ENCODE results near the gene TUBGCP2. TPM values are rescaled to one million over a fixed set of nuclear protein-coding genes. Genes with fewer than 3 reads are reported as not detected.

TUBGCP2 gene
- total RNA-seq, 1 experiment from 2014 or later, result 52.4 TPM

GRCh38 chr10:133314911-133315310 lies 6.2 kb upstream of the TUBGCP2 start:
- no peak overlapping the region for H3T11ph ChIP-seq (ENCODE audit: low read length)
- H2BK120ac ChIP-seq (ENCODE audit: low read depth, low read length, poor library complexity, severe bottlenecking), result no peak overlapping the region
- no peak overlapping the region for H3K27ac ChIP-seq (ENCODE audit: insufficient read length, low read depth, low read length)
- peaks cover 0 to 9% of the 10 kb centered on the region in 2 experiments; a peak in 2 of 4 replicates for H3K4me1 Mint-ChIP-seq
- no peak overlapping the region for H3K4ac ChIP-seq (ENCODE audit: low read depth, low read length)
- no peak overlapping the region for H2BK5ac ChIP-seq (ENCODE audit: insufficient read length, low read length)
- no peak overlapping the region for H3K27ac Mint-ChIP-seq
- H3K36me3 Mint-ChIP-seq (ENCODE audit: insufficient read depth in 1 of 3, low read depth in 3 of 3), result peaks cover 3 to 31% (median 23%) of the 10 kb centered on the region in 3 experiments; a peak in 6 of 7 replicates
- H3K9me3 Mint-ChIP-seq, result no peaks in the 10 kb centered on the region
- H3K14ac ChIP-seq (ENCODE audit: insufficient read depth, low read length), result no peak overlapping the region
- no peak overlapping the region for H3K56ac ChIP-seq (ENCODE audit: insufficient read length, low read depth, low read length)
- H4K5ac ChIP-seq (ENCODE audit: insufficient read length, low read depth, low read length), result no peak overlapping the region
- H2BK20ac ChIP-seq (ENCODE audit: low read depth, low read length, poor library complexity, severe bottlenecking), result no peak overlapping the region
- H2BK15ac ChIP-seq (ENCODE audit: low read depth, low read length), result no peak overlapping the region
- H3K23me2 ChIP-seq (ENCODE audit: insufficient read length, low read depth, low read length, poor library complexity, severe bottlenecking), result no peaks in the 10 kb centered on the region
- H3K27me3 Mint-ChIP-seq (ENCODE audit: low read depth), result peaks cover 14% of the 10 kb centered on the region
- H3K9me3 ChIP-seq (ENCODE audit: control insufficient read depth, low read depth, low read length), result no peaks in the 10 kb centered on the region
- H3K4me3 Mint-ChIP-seq, result no peak overlapping the region
- DNase-seq, result no peak
- H3K79me1 ChIP-seq (ENCODE audit: insufficient read depth, low read depth, low read length, poor library complexity, severe bottlenecking), result no peaks in the 10 kb centered on the region
- H2BK12ac ChIP-seq (ENCODE audit: insufficient read length, low read depth, low read length), result no peak overlapping the region
- no peaks in the 10 kb centered on the region for H4K20me1 ChIP-seq (ENCODE audit: control insufficient read depth, insufficient read depth, insufficient read length)
- no peak for TF ChIP-seq CTCF (conservative IDR thresholded peaks at IDR 0.05)
- H2AFZ ChIP-seq (ENCODE audit: low read length), result no peak overlapping the region
- no peak overlapping the region for H3K23ac ChIP-seq (ENCODE audit: insufficient read length, low read depth, low read length)
- H4K91ac ChIP-seq (ENCODE audit: insufficient read length, low read depth, low read length), result no peak overlapping the region
- no peaks in the 10 kb centered on the region for H3K79me2 ChIP-seq (ENCODE audit: insufficient read depth, low read length)
- H2AK5ac ChIP-seq (ENCODE audit: insufficient read length, low read length), result no peak overlapping the region
- H3K9ac ChIP-seq (ENCODE audit: extremely low read depth, insufficient read length, low read length), result no peak overlapping the region
- H3K4me2 ChIP-seq (ENCODE audit: insufficient read depth, insufficient read length, low read length), result no peak overlapping the region
- peaks cover 4% of the 10 kb centered on the region; the same call in 1 of the 2 replicates for H3K27me3 ChIP-seq (ENCODE audit: insufficient read depth, low read length)
- no CpG with 5 or more reads among the region's 12 CpGs for WGBS (ENCODE audit: extremely low coverage, insufficient read length, low lambda C conversion rate)
- H4K8ac ChIP-seq (replicated peaks; ENCODE audit: insufficient read length, low read depth, low read length), result no peak overlapping the region
- no peak overlapping the region for H3K18ac ChIP-seq (ENCODE audit: insufficient read length, low read depth, low read length)
- H3K4me1 ChIP-seq (ENCODE audit: insufficient read depth, low read length), result no peaks in the 10 kb centered on the region

Measured in H9 (cell line).